Ectodermal cell (in vitro differentiated cells): ENCODE data around the gene NTN3.
A peak's percentile ranks its signal among the peaks of the same experiment; 100 is the strongest.

Experiments used
- H3K27ac ChIP-seq: 2 replicates; pipeline ENCODE4 v1.7.0; 2013; ENCODE audit warnings: mild to moderate bottlenecking, low read depth, low read length; ENCODE audit not compliant: insufficient read depth, poor library complexity, severe bottlenecking
- H3K27me3 ChIP-seq: 2 replicates; pipeline ENCODE4 v1.7.0; 2013; ENCODE audit warnings: mild to moderate bottlenecking, low read length; ENCODE audit not compliant: insufficient read depth, control insufficient read depth, poor library complexity, severe bottlenecking
- H3K36me3 ChIP-seq: one replicate; pipeline ENCODE4 v1.7.0; 2013; ENCODE audit warnings: low read length; ENCODE audit not compliant: control insufficient read depth, insufficient read depth
- H3K4me1 ChIP-seq: one replicate; pipeline ENCODE4 v1.7.0; 2013; ENCODE audit warnings: low read length; ENCODE audit not compliant: control insufficient read depth, insufficient read depth
- H3K4me3 ChIP-seq: 2 replicates; pipeline ENCODE4 v1.7.0; 2013; ENCODE audit warnings: low read depth, low read length, control low read depth; ENCODE audit not compliant: insufficient read depth
- H3K9me3 ChIP-seq: 2 replicates; pipeline ENCODE4 v1.7.0; 2013; ENCODE audit warnings: mild to moderate bottlenecking, low read length, moderate library complexity; ENCODE audit not compliant: control insufficient read depth
- WGBS, 2 experiments: methylation state at CpG; one replicate each; pipeline ENCODE4 v1.1.7; 2013; ENCODE audit warnings: missing lambda C conversion rate in 2 of 2; 5-methylcytosine and 5-hydroxymethylcytosine counted together

NTN3 gene

DNA sequence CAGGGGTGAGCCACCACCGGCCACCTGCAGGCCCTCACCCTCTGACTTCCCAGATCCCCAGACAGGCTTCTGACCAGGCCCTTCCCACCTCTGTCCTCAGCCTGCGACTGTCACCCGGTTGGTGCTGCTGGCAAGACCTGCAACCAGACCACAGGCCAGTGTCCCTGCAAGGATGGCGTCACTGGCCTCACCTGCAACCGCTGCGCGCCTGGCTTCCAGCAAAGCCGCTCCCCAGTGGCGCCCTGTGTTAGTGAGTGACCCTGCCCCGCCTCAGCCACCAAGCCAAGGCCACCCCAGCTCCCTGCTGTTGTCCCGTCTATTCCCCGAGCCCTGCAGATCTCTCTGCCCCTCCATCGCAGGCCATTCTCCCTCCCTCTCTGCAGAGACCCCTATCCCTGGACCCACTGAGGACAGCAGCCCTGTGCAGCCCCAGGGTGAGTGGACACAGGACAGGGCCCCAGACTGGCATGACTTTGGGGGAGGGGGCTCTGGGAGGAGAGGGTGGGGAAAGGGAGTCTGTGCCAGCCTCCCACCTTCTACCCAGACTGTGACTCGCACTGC is 1.9 kb downstream of the NTN3 start:
- Histone ChIP-seq H3K4me1 (peaks cover 43% of the 10 kb centered on the region), H3K36me3 (no peaks in the 10 kb centered on the region), H3K27me3 (peaks cover 79% of the 10 kb centered on the region), H3K27ac (no peak overlapping the region), H3K9me3 (no peaks in the 10 kb centered on the region), H3K4me3 (peak overlapping the region; percentile 70)
- WGBS, 2 experiments = 87 to 88% methylated on average over 14 of the region's 14 CpGs

DNA sequence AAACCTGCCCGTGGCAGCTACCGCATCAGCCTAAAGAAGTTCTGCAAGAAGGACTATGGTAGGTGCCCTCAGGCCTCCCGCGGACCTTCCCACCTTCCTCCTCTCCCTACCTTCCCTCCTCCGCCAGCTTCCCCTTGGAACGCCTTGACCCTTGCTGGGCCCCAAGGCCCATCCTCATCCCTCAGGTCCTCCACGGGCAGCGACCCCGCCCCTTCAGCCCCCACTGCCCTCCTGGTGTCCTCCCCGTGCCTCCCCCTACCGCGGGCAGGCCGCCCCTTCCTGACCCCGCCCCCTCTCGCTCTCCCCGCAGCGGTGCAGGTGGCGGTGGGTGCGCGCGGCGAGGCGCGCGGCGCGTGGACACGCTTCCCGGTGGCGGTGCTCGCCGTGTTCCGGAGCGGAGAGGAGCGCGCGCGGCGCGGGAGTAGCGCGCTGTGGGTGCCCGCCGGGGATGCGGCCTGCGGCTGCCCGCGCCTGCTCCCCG is 2.4 kb downstream of the NTN3 start:
- WGBS, 2 experiments = 7% methylated on average over 49 of the region's 49 CpGs
- peaks cover 43% of the 10 kb centered on the region for H3K4me1 ChIP-seq
- peaks cover 74% of the 10 kb centered on the region for H3K27me3 ChIP-seq
- H3K36me3 ChIP-seq = no peaks in the 10 kb centered on the region
- no peaks in the 10 kb centered on the region for H3K9me3 ChIP-seq
- H3K4me3 ChIP-seq = peak overlapping the region; percentile 70
- no peak overlapping the region for H3K27ac ChIP-seq

GRCh38 chr16:2473999-2474876 is 3.1 kb downstream of the NTN3 start:
- Histone ChIP-seq H3K36me3 (no peaks in the 10 kb centered on the region), H3K4me1 (peaks cover 37% of the 10 kb centered on the region), H3K27ac (peak overlapping the region; percentile 26), H3K4me3 (peak overlapping the region; percentile 70), H3K27me3 (peaks cover 68% of the 10 kb centered on the region), H3K9me3 (no peaks in the 10 kb centered on the region)
- WGBS, 2 experiments = 0 to 1% methylated on average over 100 of the region's 100 CpGs

DNA sequence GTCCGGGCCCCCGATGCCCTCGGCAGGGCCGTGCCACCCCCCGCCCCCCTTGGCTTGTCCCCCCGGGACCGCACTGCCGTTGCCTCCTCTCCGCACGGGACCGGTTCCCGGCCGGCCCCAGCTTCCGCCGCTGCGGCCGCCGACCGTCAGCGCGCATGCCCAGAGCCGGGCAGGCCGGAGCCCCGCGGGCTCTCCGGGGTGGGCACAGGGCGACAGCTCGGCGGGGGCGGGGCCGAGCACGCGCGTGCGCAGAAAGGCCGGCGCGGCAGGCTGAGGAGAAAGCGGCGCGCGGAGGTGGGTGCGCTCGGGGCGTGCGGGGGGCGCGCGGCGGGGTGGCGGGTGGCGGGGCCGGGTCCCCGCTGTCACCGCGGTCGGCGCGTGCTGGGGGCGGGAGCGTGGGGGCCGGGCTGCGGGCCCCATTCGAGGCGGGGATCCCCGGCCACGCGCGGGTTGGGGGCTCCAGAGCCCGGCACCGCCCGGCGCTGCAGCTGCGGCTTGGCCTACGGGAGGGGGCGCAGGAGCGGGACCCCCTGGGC is 3.8 kb downstream of the NTN3 start, which contains the start of gene TBC1D24:
TBC1D24 (plus strand) TSS at position 251 of the 536 bp plus-strand sequence. CDS start 21,022 bp downstream, outside the sequence.
- no peaks in the 10 kb centered on the region for H3K36me3 ChIP-seq
- H3K27me3 ChIP-seq = peaks cover 64% of the 10 kb centered on the region
- 0% methylated on average over 77 of the region's 77 CpGs for WGBS, 2 experiments
- peak within 1 kb of the TSS; percentile 26 for H3K27ac ChIP-seq
- H3K9me3 ChIP-seq = no peaks in the 10 kb centered on the region
- H3K4me3 ChIP-seq = peak within 1 kb of the TSS; percentile 70
- H3K4me1 ChIP-seq = peaks cover 30% of the 10 kb centered on the region

DNA sequence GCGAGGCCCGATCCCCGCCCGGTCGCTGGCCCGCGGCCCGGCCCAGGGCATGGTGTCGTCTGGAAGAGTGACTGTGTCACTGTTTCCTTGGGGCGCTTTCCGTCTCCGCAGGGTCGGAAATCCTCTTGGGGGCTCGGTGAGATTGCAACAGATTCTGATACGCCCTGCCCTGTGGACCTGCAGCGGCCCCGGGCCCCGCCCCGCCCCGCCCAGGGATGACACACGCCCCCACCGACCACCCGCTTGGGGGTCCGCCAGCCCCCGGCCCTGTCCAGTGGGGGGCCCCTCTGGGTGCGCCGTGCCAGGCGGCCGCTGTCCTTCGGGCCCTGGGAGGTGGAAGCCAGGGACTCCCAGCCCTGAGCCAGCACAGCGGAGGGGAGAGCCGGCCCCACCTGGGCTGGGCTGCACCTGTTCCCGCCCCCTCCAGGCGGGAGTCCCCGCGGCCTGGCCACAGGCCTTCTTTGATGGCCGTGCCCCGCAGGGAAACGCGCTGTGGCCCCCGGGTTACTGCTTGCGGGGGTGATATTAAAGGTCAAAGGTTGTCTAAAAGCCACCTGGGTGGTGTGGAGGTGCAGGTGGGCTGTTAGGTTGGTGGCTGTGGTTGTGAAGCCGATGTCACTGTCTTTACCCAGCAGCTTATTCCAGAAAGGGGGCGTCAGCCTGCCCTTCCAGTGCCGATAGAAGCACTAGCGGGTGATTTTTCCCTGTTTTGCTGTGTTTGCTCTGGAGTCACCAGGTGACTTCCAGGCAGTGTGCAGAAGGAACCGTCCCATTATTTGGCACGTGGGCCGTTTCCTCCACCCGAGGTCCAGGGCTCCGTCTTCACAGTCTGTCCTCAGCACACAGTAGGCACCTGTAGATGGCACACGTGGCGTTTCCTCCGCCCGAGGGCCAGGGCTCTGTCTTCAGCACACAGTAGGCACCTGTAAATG is 4.6 kb downstream of the NTN3 start:
- Histone ChIP-seq H3K9me3 (no peaks in the 10 kb centered on the region), H3K27ac (no peak overlapping the region), H3K27me3 (peaks cover 57% of the 10 kb centered on the region), H3K4me3 (peak overlapping the region; percentile 70), H3K36me3 (no peaks in the 10 kb centered on the region), H3K4me1 (peaks cover 22% of the 10 kb centered on the region)
- WGBS, 2 experiments = 13% methylated on average over 55 of the region's 55 CpGs

- peaks cover 50% of the 10 kb centered on the region for H3K27me3 ChIP-seq
- peak overlapping the region; percentile 70 for H3K4me3 ChIP-seq
- WGBS, 2 experiments = 92 to 96% methylated on average over 9 of the region's 9 CpGs
- no peaks in the 10 kb centered on the region for H3K36me3 ChIP-seq
- H3K4me1 ChIP-seq = peaks cover 17% of the 10 kb centered on the region
- H3K9me3 ChIP-seq = no peaks in the 10 kb centered on the region
- no peak overlapping the region for H3K27ac ChIP-seq
These were observed 5.2 kb downstream of the NTN3 start for GRCh38 chr16:2476345-2476720.

GRCh38 chr16:2476741-2477140 is 5.6 kb downstream of the NTN3 start:
- no peak overlapping the region for H3K4me3 ChIP-seq
- H3K36me3 ChIP-seq = no peaks in the 10 kb centered on the region
- H3K9me3 ChIP-seq = no peaks in the 10 kb centered on the region
- 96 to 99% methylated on average over 3 of the region's 3 CpGs for WGBS, 2 experiments
- peaks cover 46% of the 10 kb centered on the region for H3K27me3 ChIP-seq
- no peak overlapping the region for H3K27ac ChIP-seq
- peaks cover 17% of the 10 kb centered on the region for H3K4me1 ChIP-seq

DNA sequence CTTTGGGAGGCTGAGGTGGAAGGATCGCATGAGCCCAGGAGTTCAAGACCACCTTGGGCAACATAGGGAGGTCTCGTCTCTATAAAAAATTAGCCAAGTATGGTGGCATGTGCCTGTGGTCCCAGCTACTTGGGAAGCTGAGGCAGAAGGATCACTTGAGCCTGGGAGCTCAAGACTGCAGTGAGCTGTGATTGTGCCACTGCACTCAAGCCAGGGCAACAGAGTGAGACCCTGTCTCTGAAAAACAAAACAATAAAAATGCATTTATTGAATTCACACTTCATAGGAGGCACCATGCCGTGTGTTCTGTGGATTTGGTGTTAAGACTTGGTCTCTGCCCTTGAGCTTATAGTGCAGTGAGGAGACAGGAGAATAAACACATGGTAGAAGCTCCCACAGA is 6.2 kb downstream of the NTN3 start:
- Histone ChIP-seq H3K9me3 (no peaks in the 10 kb centered on the region), H3K4me3 (no peak overlapping the region), H3K27ac (no peak overlapping the region), H3K27me3 (peaks cover 40% of the 10 kb centered on the region), H3K36me3 (no peaks in the 10 kb centered on the region), H3K4me1 (peaks cover 12% of the 10 kb centered on the region)
- 90 to 93% methylated on average over 3 of the region's 3 CpGs for WGBS, 2 experiments

DNA sequence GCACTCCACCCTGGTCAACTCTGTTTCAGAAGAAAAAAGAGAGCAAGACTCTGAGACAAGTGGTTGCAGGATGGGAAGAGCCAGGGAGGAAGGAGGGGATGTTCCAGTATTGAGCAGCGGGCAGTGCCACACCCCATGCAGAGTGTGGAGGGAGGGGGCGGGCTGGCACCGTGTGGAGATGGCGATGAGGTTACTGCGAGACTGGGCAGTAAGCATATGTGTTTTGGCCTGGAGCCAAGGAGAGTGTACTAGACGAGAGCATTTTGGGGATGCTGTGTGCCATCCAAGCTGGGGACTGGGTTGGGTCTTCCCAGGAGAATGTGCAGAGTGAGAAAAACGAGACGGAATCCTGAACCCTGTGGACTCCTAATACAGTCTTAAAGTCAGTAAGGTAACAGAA is 7.2 kb downstream of the NTN3 start:
- Histone ChIP-seq H3K36me3 (no peaks in the 10 kb centered on the region), H3K4me1 (peaks cover 10% of the 10 kb centered on the region), H3K9me3 (no peaks in the 10 kb centered on the region), H3K27me3 (peaks cover 31% of the 10 kb centered on the region), H3K27ac (no peak overlapping the region), H3K4me3 (no peak overlapping the region)
- WGBS, 2 experiments = 92 to 93% methylated on average over 8 of the region's 8 CpGs
